K562 (cell line): ENCODE data around the gene CISD2. TPM values are rescaled to one million over a fixed set of nuclear protein-coding genes. Genes with fewer than 3 reads are reported as not detected.
A peak's percentile ranks its signal among the peaks of the same experiment; 100 is the strongest.

Experiments
- ATAC-seq: fragments of 200-7000 bp; cut with Tn5 transposase; 3 replicates; pipeline ENCODE4 v1.9.1; 2020; ENCODE audit warnings: moderate library complexity
- BruUV-seq: library from RNA; stranded (reverse); fragments of 400-500 nt; replicated peaks from 2 replicates; lab custom pipeline; 2021; lab: Mats Ljungman, UMichigan
- CTCF ChIA-PET: fragments of 300-600 bp; formaldehyde crosslinking; extraction: SDS; loops from one replicate; lab custom pipeline; 2021; ENCODE audit warnings: low intra/inter-chr PET ratio; lab: Yijun Ruan, JAX
- POLR2A ChIA-PET: fragments of 300-600, 350-650 bp; sonication (Branson Sonifier 250); formaldehyde crosslinking; extraction: SDS; loops from one replicate; lab custom pipeline; 2021; ENCODE audit warnings: antibody characterized with exemption, inconsistent platforms; lab: Yijun Ruan, JAX
- DNase-seq, 4 experiments: peaks; one replicate each; pipeline versions ENCODE4 v3.0.0 to v3.0.0-alpha.2; 2011 to 2018; ENCODE audit warnings: low spot score in 3 of 4, mixed read lengths in 3 of 4; ENCODE audit errors: extremely low read depth in 1 of 4
- FAIRE-seq: peaks from 2 replicates; lab custom pipeline; 2011; peaks lifted over from hg19 to GRCh38; lab: Jason Lieb, UNC
- H2AFZ ChIP-seq: 2 replicates; pipeline ENCODE4 v1.6.0; 2011; ENCODE audit warnings: low read depth, low read length, control low read depth, inconsistent platforms
- H3K27ac ChIP-seq: fragments of 200-600 bp; 3 replicates; pipeline ENCODE4 v1.8.0; 2011; ENCODE audit warnings: low read depth, mild to moderate bottlenecking, control low read depth, inconsistent platforms, low read length, moderate library complexity, mixed read lengths; ENCODE audit errors: extremely low read depth
- H3K27me3 ChIP-seq, 2 experiments: fragments of 300-600 bp in 1 of 2; 2 replicates in 1 of 2; 3 replicates in 1 of 2; pipeline versions ENCODE4 v1.6.0 to v1.8.0; 2011; ENCODE audit warnings: inconsistent platforms in 2 of 2, low read length in 2 of 2, mild to moderate bottlenecking in 1 of 2, mixed read lengths in 1 of 2, moderate library complexity in 1 of 2; ENCODE audit not compliant: control insufficient read depth in 2 of 2, insufficient read depth in 2 of 2
- H3K36me3 ChIP-seq: fragments of 300-600 bp; 3 replicates; pipeline ENCODE4 v1.8.0; 2011; ENCODE audit warnings: mild to moderate bottlenecking, low read length, inconsistent platforms; ENCODE audit not compliant: control insufficient read depth, insufficient read depth
- H3K4me1 ChIP-seq, 2 experiments: fragments of 200-600 bp in 1 of 2; replicated peaks in 1 of 2; 2 replicates in 1 of 2; 3 replicates in 1 of 2; pipeline versions ENCODE4 v1.5.1 to v1.8.0; 2011; ENCODE audit warnings: inconsistent platforms in 2 of 2, low read length in 2 of 2, mild to moderate bottlenecking in 1 of 2, mixed read lengths in 1 of 2, moderate library complexity in 1 of 2; ENCODE audit not compliant: control insufficient read depth in 2 of 2, insufficient read depth in 2 of 2
- H3K4me2 ChIP-seq: 2 replicates; pipeline ENCODE4 v1.6.1; 2011; ENCODE audit warnings: low read length, control low read depth, inconsistent platforms, mixed read lengths; ENCODE audit not compliant: insufficient read depth
- H3K4me3 ChIP-seq: fragments of 200-600 bp; sonication (generic), shearing (Covaris generic); 2 replicates; pipeline ENCODE4 v1.5.1; 2016; ENCODE audit warnings: control low read depth, inconsistent platforms
- H3K79me2 ChIP-seq: fragments of 200-600 bp; 3 replicates; pipeline ENCODE4 v1.8.0; 2011; ENCODE audit warnings: low read length, inconsistent platforms; ENCODE audit not compliant: control insufficient read depth, insufficient read depth
- H3K9ac ChIP-seq, 2 experiments: 2 replicates each; pipeline versions ENCODE4 v1.6.0 to v1.6.1; 2011; ENCODE audit warnings: low read depth in 2 of 2, low read length in 2 of 2, control low read depth in 1 of 2, inconsistent platforms in 1 of 2, mild to moderate bottlenecking in 1 of 2, mixed read lengths in 1 of 2; ENCODE audit not compliant: insufficient read depth in 1 of 2
- H3K9me1 ChIP-seq: one replicate; pipeline ENCODE4 v1.6.0; 2011; ENCODE audit warnings: inconsistent platforms, mild to moderate bottlenecking, low read length, moderate library complexity; ENCODE audit not compliant: control insufficient read depth, insufficient read depth
- H3K9me3 ChIP-seq: replicated peaks from 2 replicates; pipeline ENCODE4 v1.5.1; 2011; ENCODE audit warnings: low read depth, low read length, inconsistent platforms; ENCODE audit not compliant: control insufficient read depth, insufficient read depth
- H4K20me1 ChIP-seq: replicated peaks from 2 replicates; pipeline ENCODE4 v1.6.1; 2011; ENCODE audit warnings: low read length, inconsistent platforms, mixed read lengths; ENCODE audit not compliant: control insufficient read depth, insufficient read depth
- ARHGAP35 ChIP-seq: fragments of 450-650 bp; IDR thresholded peaks from 2 replicates; pipeline ENCODE4 v1.6.1; 2018; ENCODE audit not compliant: partially characterized antibody
- ARNT ChIP-seq, 2 experiments: fragments of 450-650 bp; IDR thresholded peaks; 2 replicates each; pipeline ENCODE4 v1.6.1; 2016; ENCODE audit warnings: mild to moderate bottlenecking in 1 of 2
- HIVEP1 ChIP-seq: fragments of 250-450 bp; sonication (Bioruptor Pico); IDR thresholded peaks from 2 replicates; pipeline ENCODE4 v1.4.0; 2020; ENCODE audit warnings: mild to moderate bottlenecking
- NONO ChIP-seq, 2 experiments: fragments of 200-400 bp in 1 of 2; fragments of 450-650 bp in 1 of 2; formaldehyde crosslinking in 1 of 2; IDR thresholded peaks; 2 replicates each; pipeline ENCODE4 v1.6.1; 2017; ENCODE audit warnings: low read depth in 2 of 2, mild to moderate bottlenecking in 2 of 2, moderate library complexity in 2 of 2, low read length in 1 of 2
- PHB ChIP-seq: fragments of 250-450 bp; sonication (Bioruptor Pico); IDR thresholded peaks from 2 replicates; pipeline ENCODE4 v1.5.0; 2021
- SLC30A9 ChIP-seq: fragments of 250-450 bp; sonication (Bioruptor Pico); IDR thresholded peaks from 2 replicates; pipeline ENCODE4 v1.8.0; 2022; ENCODE audit warnings: mild to moderate bottlenecking, moderate library complexity
- SMARCC2 ChIP-seq: fragments of 450-650 bp; IDR thresholded peaks from 2 replicates; pipeline ENCODE4 v1.6.1; 2017; ENCODE audit warnings: antibody characterized with exemption, moderate library complexity, mild to moderate bottlenecking, low read depth
- ZFP36 ChIP-seq: fragments of 150-350 bp; IDR thresholded peaks from 2 replicates; pipeline ENCODE4 v1.6.1; 2018; ENCODE audit warnings: low read length, low read depth; ENCODE audit not compliant: partially characterized antibody
- ZFX ChIP-seq: sonication (generic); formaldehyde crosslinking; IDR thresholded peaks from 2 replicates; pipeline ENCODE4 v1.8.0; 2022; ENCODE audit warnings: mild to moderate bottlenecking, missing genetic modification reagents, moderate library complexity
- ZKSCAN1 ChIP-seq: fragments of 150-350 bp; IDR thresholded peaks from 2 replicates; pipeline ENCODE4 v1.6.1; 2016; ENCODE audit warnings: low read depth, low read length
- WGBS: fragments of 100-300 bp; shearing (Covaris generic); methylation state at CpG from one replicate; pipeline ENCODE4 v1.1.6; 2016; ENCODE audit warnings: low coverage, mixed read lengths; ENCODE audit not compliant: insufficient coverage; ENCODE audit errors: missing lambda C conversion rate; 5-methylcytosine and 5-hydroxymethylcytosine counted together
- in situ Hi-C: fragments of 300-500 bp; cut with MboI; formaldehyde crosslinking; loops from 4 replicates; pipeline ENCODE4 v1.15.0; 2018; ENCODE audit warnings: inconsistent platforms, mixed read lengths
- intact Hi-C: fragments of 100-400 bp; cut with micrococcal nuclease; formaldehyde crosslinking; loops from 2 replicates; pipeline ENCODE4 v1.14.2; 2022
- polyA plus RNA-seq, 8 experiments: library from polyadenylated mRNA; depleted of rRNA in 4 of 8; stranded (reverse) in 5 of 8; unstranded in 3 of 8; fragments of >200 nt; fragmentation: Nextera tagmentation in 2 of 8; fragmentation: Illumina TruSeq in 1 of 8; extraction: Ambion mirVana in 2 of 8; extraction: Trizol in 1 of 8; gene quantifications; 2 replicates each; pipeline versions ENCODE4 v1.2.1 to v1.2.3, GENCODE V29; 2011 to 2014; ENCODE audit warnings: inconsistent platforms in 1 of 8, missing spikeins in 1 of 8
- total RNA-seq, 7 experiments: library from RNA; depleted of rRNA in 6 of 7; stranded (reverse); fragments of >200 nt in 6 of 7; fragmentation: Illumina TruSeq in 2 of 7; extraction: Trizol in 2 of 7; gene quantifications; 2 replicates each; pipeline versions ENCODE4 v1.2.1 to v1.2.3, GENCODE V29; 2011 to 2021; ENCODE audit warnings: low replicate concordance in 1 of 7
- TF ChIP-seq, protein P1 (sequence below): fragments of 450-650 bp; formaldehyde crosslinking; IDR thresholded peaks from 2 replicates; pipeline ENCODE4 v1.4.0; 2020; ENCODE audit warnings: mild to moderate bottlenecking, moderate library complexity
- TF ChIP-seq, protein P2 (sequence below), 3 experiments: fragments of 200-800 bp in 1 of 3; fragments of 250-450 bp in 1 of 3; fragments of 450-650 bp in 1 of 3; sonication (Bioruptor Pico) in 1 of 3; sonication (Bioruptor generic) in 1 of 3; formaldehyde crosslinking in 1 of 3; IDR thresholded peaks; 2 replicates each; pipeline versions ENCODE4 v1.6.1 to v1.8.0; 2016 to 2022; ENCODE audit warnings: mild to moderate bottlenecking in 2 of 3, missing genetic modification characterization in 2 of 3, missing compliant biosample characterization in 1 of 3, moderate library complexity in 1 of 3

The CISD2 gene
- total and polyA plus RNA-seq, 9 of the 15 experiments (the other 6 are each of a cell fraction or from before 2014, with no cell fraction given), result 37.8 to 91.4 (median 59.8) TPM

DNA sequence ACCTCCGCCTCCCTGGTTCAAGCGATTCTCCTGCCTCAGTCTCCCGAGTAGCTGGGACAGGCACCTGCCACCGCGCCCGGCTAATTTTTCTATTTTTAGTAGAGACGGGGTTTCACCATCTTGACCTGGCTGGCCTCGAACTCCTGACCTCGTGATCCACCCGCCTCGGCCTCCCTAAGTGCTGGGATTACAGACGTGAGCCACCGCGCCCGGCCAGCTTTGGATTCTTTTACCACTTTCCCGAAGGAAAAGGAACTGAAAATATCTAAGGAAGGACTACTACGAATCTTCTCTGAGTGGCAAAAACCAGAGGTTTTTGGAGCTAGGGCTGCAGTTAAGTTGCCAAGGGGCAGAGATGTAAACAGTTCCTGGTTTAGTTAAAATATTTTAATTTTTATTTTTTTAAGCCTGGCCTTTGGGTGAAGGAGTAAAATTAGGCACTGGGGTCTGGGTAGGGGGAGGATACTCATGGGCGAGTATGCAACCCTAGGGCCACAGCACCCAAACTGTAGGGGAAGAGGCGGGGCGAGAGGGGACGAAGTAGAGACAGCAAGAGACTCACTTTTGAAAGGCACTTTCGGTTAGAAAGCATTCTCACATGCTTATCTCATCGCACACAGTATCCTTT lies 525 bp upstream of the CISD2 start:
- ATAC-seq, result peak; percentile 60
- TF ChIP-seq, protein P1, sequence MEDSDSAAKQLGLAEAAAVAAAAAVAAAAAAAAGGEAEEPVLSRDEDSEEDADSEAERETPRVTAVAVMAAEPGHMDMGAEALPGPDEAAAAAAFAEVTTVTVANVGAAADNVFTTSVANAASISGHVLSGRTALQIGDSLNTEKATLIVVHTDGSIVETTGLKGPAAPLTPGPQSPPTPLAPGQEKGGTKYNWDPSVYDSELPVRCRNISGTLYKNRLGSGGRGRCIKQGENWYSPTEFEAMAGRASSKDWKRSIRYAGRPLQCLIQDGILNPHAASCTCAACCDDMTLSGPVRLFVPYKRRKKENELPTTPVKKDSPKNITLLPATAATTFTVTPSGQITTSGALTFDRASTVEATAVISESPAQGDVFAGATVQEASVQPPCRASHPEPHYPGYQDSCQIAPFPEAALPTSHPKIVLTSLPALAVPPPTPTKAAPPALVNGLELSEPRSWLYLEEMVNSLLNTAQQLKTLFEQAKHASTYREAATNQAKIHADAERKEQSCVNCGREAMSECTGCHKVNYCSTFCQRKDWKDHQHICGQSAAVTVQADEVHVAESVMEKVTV (CRISPR knock-in tag), result 0 out of 2 replicates have a peak, but pooled peaks have one; percentile 5
- TF ChIP-seq ZFP36 (no peak), HIVEP1 (CRISPR knock-in tag) (no peak), PHB (CRISPR knock-in tag) (no peak), ARHGAP35 (no peak), ZKSCAN1 (no peak), ARNT (IDR thresholded peaks at IDR 0.05) (peak; percentile 28 to 60; a peak in 2 of 4 replicates), ZFX (CRISPR knock-in tag) (no peak), NONO (IDR thresholded peaks at IDR 0.05; ENCODE audit: low read depth in 2 of 2, low read length in 1 of 2) (no peak), SMARCC2 (no peak; the same call in 1 of the 2 replicates), SLC30A9 (CRISPR knock-in tag) (no peak)
- TF ChIP-seq, protein P2, sequence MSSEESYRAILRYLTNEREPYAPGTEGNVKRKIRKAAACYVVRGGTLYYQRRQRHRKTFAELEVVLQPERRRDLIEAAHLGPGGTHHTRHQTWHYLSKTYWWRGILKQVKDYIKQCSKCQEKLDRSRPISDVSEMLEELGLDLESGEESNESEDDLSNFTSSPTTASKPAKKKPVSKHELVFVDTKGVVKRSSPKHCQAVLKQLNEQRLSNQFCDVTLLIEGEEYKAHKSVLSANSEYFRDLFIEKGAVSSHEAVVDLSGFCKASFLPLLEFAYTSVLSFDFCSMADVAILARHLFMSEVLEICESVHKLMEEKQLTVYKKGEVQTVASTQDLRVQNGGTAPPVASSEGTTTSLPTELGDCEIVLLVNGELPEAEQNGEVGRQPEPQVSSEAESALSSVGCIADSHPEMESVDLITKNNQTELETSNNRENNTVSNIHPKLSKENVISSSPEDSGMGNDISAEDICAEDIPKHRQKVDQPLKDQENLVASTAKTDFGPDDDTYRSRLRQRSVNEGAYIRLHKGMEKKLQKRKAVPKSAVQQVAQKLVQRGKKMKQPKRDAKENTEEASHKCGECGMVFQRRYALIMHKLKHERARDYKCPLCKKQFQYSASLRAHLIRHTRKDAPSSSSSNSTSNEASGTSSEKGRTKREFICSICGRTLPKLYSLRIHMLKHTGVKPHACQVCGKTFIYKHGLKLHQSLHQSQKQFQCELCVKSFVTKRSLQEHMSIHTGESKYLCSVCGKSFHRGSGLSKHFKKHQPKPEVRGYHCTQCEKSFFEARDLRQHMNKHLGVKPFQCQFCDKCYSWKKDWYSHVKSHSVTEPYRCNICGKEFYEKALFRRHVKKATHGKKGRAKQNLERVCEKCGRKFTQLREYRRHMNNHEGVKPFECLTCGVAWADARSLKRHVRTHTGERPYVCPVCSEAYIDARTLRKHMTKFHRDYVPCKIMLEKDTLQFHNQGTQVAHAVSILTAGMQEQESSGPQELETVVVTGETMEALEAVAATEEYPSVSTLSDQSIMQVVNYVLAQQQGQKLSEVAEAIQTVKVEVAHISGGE (CRISPR knock-in tag; IDR thresholded peaks at IDR 0.05), result 0 out of 6 replicates have a peak, but pooled peaks of 1 of the 3 experiments have one; percentile 47

More for the DNA sequence above, 525 bp upstream of the CISD2 start:
- Histone ChIP-seq H3K9ac (peak overlapping the region; percentile 93 to 97), H3K27me3 (no peaks in the 10 kb centered on the region), H4K20me1 (no peaks in the 10 kb centered on the region), H3K4me1 (peaks cover 8 to 10% of the 10 kb centered on the region in 2 experiments), H3K4me2 (peak overlapping the region; percentile 95), H3K4me3 (peak overlapping the region; percentile 59), H3K9me3 (no peaks in the 10 kb centered on the region; the same call in 1 of the 2 replicates), H3K79me2 (peaks cover 95% of the 10 kb centered on the region), H3K36me3 (peaks cover 11% of the 10 kb centered on the region; the same call in 2 of the 3 replicates), H2AFZ (peak overlapping the region; percentile 67), H3K27ac (peak overlapping the region; percentile 98), H3K9me1 (no peaks in the 10 kb centered on the region)
- in situ Hi-C loops, result no loop called here
- FAIRE-seq, result no peak
- BruUV-seq, result TSS peak; percentile 70
- ChIA-PET CTCF (no interaction called here), POLR2A (interaction anchor here (0.6 to 3.3 kb wide), 8 partner anchors 17 to 231 kb away, joined by 3 to 48 read pairs (median 4); partner anchors contain the start of gene UBE2D3)
- WGBS, result 0% methylated on average over 23 of the region's 23 CpGs
- intact Hi-C loops, result loop anchor here (5.0 kb wide), 3 partner anchors 106 to 224 kb away; partner anchors contain the start of gene MANBA
- peak in 1 of 4 experiments; percentile 29 for DNase-seq
